Stimulated activated CD8-positive, alpha-beta memory T cell treated with anti-CD3 and anti-CD28 coated beads, Interleukin-12 subunit alpha, Interleukin-12 subunit beta, amount 100 ng/mL, for 4 hours (primary cell): ENCODE measurements around the gene ELP4.

Experiments
- DNase-seq: peaks from one replicate; pipeline ENCODE4 v3.0.0-alpha.2; 2020; ENCODE audit warnings: low read depth

Gene ELP4

GRCh38 chr11:31779374-31779791 lies 269.8 kb downstream of the ELP4 start:
- DNase-seq, result no peak

- DNase-seq, result no peak
These were observed 270.5 kb downstream of the ELP4 start for GRCh38 chr11:31780078-31780477.

DNA sequence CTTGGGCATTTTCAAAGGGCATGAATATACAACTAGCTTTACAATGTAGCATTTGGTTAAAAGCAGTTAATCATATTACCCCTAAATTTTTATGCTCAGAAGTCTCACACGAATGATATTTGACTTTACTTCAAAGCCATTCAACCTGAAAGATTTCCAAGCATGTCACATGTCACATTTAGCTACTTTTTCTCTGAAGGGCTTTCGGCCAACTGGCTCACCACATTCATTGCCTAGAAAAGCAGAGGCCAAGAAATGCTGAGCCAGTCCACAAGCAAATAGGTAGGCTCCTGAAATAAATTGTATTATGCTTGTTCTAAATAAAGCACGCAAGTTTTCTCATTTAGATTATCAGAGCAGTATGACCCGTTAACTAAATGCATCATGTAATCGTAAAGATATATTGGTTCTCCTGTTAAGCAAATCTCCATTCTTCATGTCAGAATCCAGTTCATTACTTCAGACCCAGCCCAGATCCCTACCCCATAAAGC lies 271.0 kb downstream of the ELP4 start:
- no peak for DNase-seq

DNA sequence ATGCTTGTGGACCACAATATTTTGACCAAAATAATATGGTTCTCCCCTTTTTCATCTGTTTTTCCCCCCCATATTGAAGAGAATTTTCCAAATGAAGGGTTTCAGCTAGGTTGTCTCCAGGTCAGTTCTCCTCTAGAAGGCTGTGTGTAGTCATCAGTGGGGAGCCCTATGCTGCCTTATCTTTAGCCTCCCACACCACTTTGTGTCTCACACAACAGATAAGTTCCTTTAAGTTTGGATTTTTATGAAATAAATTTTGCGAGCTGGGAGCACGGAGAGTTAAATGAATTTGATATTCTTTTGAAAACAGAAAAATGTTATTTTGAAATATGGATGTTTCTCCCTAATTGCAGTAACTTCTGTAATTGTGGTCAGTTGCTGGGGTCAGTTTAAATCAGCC lies 272.7 kb downstream of the ELP4 start:
- no peak for DNase-seq

DNA sequence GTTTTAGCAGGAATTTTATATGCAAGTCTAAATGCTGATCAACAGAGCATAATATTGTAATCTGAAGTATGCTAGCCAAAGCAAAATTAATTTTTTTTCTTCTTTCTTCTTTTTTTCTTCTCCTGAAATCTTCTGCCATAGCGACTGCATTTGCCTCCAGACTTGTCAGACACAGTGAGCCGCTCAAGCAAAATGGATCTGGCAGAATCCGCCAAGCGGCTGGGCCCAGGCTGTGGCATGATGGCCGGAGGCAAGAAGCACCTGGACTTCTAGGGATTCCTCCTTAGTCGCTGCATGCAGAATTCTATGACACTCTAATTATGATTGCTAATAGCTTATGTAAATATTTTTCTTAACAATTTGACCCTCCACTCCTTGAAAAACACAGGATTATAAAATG lies 273.7 kb downstream of the ELP4 start:
- no peak for DNase-seq

DNA sequence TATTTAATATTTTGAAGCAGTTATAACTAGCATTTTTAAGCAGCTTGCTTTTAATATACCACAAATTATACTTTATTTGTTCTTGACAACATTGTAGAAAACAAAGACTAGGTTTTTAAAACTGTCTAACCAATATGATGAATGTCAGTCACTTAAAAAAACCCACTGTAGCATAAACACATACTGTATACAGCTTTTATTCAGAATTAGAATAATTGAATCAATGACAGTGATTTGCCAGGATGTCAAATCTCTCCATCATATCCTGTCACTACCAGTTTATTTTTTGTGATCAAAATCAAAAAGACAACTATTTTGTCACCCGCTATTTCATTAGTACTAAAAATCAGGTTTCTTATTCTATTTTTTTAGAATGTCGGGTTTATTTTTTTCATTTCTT lies 275.0 kb downstream of the ELP4 start:
- no peak for DNase-seq

- DNase-seq, result no peak
These were observed 277.6 kb downstream of the ELP4 start for GRCh38 chr11:31786996-31787685.

GRCh38 chr11:31788085-31788484 lies 278.5 kb downstream of the ELP4 start:
- no peak for DNase-seq

GRCh38 chr11:31790649-31791048 lies 281.1 kb downstream of the ELP4 start:
- no peak for DNase-seq

GRCh38 chr11:31792036-31792435 lies 282.5 kb downstream of the ELP4 start:
- no peak for DNase-seq

DNA sequence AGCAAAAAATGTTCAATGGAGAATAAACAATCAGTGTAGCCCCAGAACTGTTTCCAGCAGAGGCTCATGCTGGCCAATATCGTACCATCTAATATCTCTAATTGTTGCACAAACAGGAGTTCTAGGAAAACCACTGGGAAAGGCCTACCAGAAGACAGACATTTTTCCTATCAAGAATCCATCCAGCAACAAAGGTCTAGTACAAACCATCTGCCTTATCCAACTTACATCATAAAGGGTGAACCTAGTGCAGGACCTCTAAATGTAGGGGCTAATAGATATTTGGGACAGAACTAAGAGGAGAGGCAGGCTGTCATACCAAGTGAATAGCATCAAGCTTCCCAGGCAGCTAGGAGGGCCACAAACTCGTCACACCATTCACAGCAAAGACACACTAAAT lies 282.9 kb downstream of the ELP4 start:
- DNase-seq, result no peak

GRCh38 chr11:31793264-31793663 lies 283.7 kb downstream of the ELP4 start:
- DNase-seq, result no peak

DNA sequence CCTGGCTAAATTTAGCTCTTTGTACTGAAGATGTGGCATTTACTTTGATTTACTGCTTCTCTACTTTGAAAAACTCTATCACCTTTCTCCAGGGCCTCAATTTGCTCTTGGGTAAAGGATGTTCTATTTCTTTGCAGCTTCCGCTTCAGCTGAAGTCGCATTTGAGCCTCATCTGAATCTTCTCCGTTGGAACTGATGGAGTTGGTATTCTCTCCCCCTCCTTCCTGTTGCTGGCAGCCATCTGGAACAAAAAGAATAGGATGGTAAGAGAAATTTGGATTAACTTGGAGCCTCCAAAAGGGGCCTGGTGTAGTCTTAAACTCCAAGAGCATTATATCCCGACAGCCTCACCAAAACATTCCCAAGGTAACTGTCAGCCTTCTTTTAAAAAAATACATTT lies 285.0 kb downstream of the ELP4 start:
- no peak for DNase-seq

GRCh38 chr11:31795706-31796498 lies 286.3 kb downstream of the ELP4 start:
- no peak for DNase-seq

DNA sequence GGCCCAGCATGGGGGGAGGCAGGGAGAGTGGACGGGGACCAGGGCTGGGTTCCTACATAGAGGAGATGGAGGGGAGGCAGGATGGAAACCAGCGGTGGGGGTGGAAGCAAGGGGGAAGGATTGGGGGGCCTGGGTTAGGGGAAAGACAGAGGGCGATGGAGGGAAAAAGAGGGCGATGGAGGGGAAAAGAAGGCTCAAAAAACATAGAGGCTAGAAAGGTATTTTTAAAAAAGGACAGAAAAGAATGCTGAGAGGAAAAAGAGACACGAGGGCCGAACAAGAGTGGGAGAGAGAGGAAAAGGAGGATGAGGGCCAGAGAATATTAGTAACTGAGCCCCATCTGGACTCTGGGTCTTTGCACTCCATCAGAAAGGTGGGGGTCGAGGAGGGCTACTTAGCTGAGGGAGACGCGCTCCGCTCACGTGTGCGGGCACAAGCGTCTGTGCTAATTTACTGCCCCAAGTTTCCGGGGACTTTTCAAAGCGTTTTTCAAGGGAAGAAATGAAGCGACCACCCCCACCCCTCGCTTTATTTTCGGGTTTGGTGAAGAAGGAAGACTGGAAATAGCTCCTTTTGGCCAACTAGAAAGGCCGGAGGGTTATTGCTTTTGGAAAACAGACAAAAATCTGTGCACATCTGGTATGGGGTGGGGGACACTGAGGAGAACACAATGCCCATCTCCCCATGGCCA lies 287.1 kb downstream of the ELP4 start:
- DNase-seq, result no peak

- no peak for DNase-seq
These were observed 287.9 kb downstream of the ELP4 start for GRCh38 chr11:31797190-31798056.

DNA sequence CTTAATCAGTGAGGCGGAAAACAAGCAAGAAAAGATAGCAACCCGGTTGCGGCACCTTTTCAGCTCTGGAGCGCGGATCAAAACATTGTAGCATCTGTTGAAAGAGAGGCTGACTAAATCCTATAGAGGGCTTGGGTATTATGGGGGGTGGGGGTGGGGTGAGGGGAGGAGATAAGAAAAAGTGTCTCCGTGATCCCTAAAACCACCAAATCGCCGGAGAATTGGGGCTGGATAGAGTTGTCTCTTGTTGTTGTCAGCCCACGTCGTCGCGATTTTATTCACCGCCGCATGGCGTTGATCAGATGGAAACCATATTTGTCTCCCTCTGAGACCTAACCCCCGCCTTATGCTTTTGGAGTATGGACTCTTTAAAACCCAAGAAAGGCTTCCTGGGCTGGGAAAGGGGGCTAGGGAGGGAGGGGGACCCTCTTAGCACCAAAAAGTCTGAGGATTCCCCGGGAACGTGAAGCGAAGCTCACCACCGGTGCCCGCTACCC lies 288.5 kb downstream of the ELP4 start:
- DNase-seq, result no peak

DNA sequence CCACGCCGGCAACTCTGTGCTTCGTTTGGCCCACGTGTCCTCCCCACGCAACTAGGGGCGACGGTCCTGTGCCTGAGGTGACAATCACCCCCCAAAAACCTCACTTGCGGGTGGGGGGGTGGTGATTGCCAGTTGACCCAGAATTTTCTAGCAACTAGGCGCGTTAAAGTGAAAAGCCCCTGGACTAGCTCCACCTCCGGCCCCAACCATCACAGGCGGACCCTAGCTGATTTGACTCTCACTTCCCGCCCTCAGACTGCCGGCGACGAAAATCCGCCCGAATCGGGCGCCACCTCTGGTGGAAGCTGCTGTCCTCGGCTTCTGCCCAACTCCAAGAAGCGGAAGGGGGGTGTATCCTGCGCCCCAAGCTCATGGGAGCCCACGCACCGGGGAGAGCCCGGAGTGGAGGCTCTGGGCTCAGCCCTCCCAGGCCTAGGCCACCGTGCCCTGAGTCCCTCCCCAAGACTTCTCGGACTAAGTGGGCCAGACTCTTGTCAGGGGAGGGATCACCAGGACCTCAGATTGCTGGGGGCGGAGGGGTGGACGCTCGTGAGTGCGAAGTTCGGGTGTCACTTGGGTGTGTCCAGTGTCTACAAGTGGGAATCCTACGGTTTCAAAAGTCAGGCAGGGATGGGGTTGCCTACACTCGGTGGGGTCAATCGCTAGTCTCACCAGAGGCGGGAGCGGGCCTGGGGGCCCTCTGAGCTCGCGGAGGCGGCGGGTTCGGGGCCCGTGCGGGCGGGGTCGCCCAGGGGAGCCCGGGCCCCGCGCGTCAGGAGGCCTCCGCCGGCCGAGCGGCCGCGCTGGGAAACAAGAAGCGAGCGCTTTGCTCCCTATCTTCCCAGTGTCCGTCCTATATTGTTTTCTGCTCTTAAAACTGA lies 289.2 kb downstream of the ELP4 start:
- DNase-seq, result no peak

DNA sequence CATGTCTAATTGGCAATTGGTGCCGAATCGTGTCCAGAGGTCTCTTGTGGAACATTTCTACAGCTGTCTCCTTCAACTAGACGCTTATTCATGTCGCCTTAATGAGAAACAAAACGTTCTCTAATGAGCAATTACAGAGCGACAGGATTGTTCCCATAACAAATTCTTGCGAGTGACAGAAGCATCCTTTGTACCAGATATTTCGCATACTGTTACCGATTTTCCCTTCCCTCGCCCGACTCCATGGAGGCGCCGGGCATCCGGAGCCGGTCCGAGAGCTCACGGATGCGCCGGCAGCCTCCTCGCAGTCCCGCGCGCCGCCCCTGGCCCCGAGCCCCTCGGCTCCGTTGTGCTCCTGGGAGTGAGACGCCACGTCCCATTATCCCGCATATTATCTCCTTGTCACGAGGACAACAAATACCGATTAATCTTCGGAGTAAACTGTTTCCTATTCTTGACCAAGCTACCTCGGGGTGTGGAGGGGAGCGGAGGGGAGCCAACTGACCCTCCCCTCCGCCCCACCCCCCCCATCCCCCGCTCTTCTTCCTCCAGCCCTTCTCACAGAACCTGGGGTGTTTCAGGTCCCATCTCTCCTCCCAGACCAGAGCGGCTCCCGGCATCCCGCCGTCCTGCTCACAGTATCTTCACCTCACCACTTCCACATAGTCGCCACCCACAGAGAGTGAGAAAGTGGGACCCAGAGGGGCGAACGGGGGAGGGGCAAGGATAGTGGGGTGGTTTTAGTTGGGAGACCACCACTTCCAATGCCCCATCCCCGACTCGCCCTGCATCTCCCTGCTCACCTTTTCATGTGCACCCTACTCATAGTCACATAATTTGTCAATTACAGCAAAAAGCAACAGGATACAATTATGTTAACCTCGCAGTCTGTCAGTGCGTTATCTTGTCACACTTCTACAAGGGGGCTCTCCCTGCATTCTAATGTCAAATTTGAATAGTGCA lies 290.1 kb downstream of the ELP4 start:
- DNase-seq, result no peak
